HEK293 (cell line): ENCODE data around the gene NCKAP5L.

Experiments
- KLF1 ChIP-seq: fragments of 450-650 bp; formaldehyde crosslinking; IDR thresholded peaks from 2 replicates; pipeline ENCODE4 v1.5.1; 2016; ENCODE audit warnings: missing biosample characterization, missing genetic modification characterization
- PRDM6 ChIP-seq: fragments of 450-650 bp; formaldehyde crosslinking; IDR thresholded peaks from 2 replicates; pipeline ENCODE4 v1.5.1; 2017; ENCODE audit warnings: missing biosample characterization, missing genetic modification characterization
- WT1 ChIP-seq: fragments of 450-650 bp; formaldehyde crosslinking; IDR thresholded peaks from 2 replicates; pipeline ENCODE4 v1.5.1; 2016; ENCODE audit warnings: missing biosample characterization, missing genetic modification characterization
- ZBTB20 ChIP-seq: fragments of 450-650 bp; formaldehyde crosslinking; IDR thresholded peaks from 2 replicates; pipeline ENCODE4 v1.5.1; 2016; ENCODE audit warnings: missing biosample characterization, missing genetic modification characterization
- ZNF19 ChIP-seq: fragments of 450-650 bp; formaldehyde crosslinking; IDR thresholded peaks from 2 replicates; pipeline ENCODE4; 2016; ENCODE audit warnings: missing biosample characterization, missing genetic modification characterization, low read depth
- ZNF549 ChIP-seq: fragments of 450-650 bp; IDR thresholded peaks from 2 replicates; pipeline ENCODE4 v1.5.1; 2018; ENCODE audit warnings: missing biosample characterization, missing genetic modification characterization, mild to moderate bottlenecking, inconsistent platforms, moderate library complexity
- TF ChIP-seq, protein P1 (sequence below): fragments of 450-650 bp; formaldehyde crosslinking; IDR thresholded peaks from 2 replicates; pipeline ENCODE4 v1.5.1; 2016; ENCODE audit warnings: missing biosample characterization, missing genetic modification characterization
- TF ChIP-seq, protein P2 (sequence below): fragments of 450-650 bp; formaldehyde crosslinking; IDR thresholded peaks from 2 replicates; pipeline ENCODE4 v1.5.1; 2017; ENCODE audit warnings: missing biosample characterization, mild to moderate bottlenecking, missing genetic modification characterization, moderate library complexity
- TF ChIP-seq, protein P3 (sequence below): fragments of 450-650 bp; formaldehyde crosslinking; IDR thresholded peaks from 2 replicates; pipeline ENCODE4 v1.5.1; 2016; ENCODE audit warnings: missing biosample characterization, missing genetic modification characterization

DNA sequence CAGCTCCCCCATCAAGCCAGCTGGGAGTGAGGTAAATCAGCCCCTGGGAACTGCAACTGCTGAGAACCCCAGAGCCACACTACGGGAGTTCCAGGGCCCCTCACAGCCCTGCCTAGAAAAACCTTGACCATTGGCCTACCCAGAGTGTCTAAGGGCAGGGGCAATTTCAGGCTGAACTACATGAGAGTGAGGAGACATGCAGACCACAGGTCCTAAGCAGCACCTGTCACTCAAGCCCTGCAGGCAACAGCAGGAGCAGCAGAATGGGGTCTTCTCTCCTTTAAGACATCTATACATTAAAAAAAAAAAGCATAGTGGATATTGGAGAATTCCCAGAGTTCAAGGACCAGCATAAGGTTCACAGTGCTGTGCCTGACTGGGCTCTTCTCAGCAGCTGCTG lies 4.9 kb downstream of the NCKAP5L start:
- TF ChIP-seq, protein P1, sequence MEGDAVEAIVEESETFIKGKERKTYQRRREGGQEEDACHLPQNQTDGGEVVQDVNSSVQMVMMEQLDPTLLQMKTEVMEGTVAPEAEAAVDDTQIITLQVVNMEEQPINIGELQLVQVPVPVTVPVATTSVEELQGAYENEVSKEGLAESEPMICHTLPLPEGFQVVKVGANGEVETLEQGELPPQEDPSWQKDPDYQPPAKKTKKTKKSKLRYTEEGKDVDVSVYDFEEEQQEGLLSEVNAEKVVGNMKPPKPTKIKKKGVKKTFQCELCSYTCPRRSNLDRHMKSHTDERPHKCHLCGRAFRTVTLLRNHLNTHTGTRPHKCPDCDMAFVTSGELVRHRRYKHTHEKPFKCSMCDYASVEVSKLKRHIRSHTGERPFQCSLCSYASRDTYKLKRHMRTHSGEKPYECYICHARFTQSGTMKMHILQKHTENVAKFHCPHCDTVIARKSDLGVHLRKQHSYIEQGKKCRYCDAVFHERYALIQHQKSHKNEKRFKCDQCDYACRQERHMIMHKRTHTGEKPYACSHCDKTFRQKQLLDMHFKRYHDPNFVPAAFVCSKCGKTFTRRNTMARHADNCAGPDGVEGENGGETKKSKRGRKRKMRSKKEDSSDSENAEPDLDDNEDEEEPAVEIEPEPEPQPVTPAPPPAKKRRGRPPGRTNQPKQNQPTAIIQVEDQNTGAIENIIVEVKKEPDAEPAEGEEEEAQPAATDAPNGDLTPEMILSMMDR (tag by site-specific recombination), result no peak
- no peak for TF ChIP-seq PRDM6 (tag by site-specific recombination)
- TF ChIP-seq KLF1 (tag by site-specific recombination), result no peak
- TF ChIP-seq, protein P2, sequence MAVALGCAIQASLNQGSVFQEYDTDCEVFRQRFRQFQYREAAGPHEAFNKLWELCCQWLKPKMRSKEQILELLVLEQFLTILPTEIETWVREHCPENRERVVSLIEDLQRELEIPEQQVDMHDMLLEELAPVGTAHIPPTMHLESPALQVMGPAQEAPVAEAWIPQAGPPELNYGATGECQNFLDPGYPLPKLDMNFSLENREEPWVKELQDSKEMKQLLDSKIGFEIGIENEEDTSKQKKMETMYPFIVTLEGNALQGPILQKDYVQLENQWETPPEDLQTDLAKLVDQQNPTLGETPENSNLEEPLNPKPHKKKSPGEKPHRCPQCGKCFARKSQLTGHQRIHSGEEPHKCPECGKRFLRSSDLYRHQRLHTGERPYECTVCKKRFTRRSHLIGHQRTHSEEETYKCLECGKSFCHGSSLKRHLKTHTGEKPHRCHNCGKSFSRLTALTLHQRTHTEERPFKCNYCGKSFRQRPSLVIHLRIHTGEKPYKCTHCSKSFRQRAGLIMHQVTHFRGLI (tag by site-specific recombination), result no peak
- TF ChIP-seq WT1, result no peak
- TF ChIP-seq, protein P3, sequence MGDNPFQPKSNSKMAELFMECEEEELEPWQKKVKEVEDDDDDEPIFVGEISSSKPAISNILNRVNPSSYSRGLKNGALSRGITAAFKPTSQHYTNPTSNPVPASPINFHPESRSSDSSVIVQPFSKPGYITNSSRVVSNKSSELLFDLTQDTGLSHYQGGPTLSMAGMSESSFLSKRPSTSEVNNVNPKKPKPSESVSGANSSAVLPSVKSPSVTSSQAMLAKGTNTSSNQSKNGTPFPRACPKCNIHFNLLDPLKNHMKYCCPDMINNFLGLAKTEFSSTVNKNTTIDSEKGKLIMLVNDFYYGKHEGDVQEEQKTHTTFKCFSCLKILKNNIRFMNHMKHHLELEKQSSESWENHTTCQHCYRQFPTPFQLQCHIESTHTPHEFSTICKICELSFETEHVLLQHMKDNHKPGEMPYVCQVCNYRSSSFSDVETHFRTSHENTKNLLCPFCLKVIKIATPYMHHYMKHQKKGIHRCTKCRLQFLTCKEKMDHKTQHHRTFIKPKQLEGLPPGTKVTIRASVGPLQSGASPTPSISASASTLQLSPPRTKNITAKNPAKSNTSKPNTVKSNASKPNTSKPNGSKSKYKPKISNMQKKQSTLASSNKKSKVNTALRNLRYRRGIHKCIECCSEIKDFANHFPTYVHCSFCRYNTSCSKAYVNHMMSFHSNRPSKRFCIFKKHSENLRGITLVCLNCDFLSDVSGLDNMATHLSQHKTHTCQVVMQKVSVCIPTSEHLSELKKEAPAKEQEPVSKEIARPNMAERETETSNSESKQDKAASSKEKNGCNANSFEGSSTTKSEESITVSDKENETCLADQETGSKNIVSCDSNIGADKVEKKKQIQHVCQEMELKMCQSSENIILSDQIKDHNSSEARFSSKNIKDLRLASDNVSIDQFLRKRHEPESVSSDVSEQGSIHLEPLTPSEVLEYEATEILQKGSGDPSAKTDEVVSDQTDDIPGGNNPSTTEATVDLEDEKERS (tag by site-specific recombination), result no peak
- TF ChIP-seq ZNF549, result no peak
- TF ChIP-seq ZBTB20 (tag by site-specific recombination), result no peak
- TF ChIP-seq ZNF19, result no peak
